AG09319 (cell line): ENCODE results near the gene PRSS48.

Source experiments
- DNase-seq: peaks from one replicate; pipeline ENCODE4 v3.0.0-alpha.2; 2010; ENCODE audit warnings: low read depth; ENCODE audit errors: extremely low read depth
- CTCF ChIP-seq: IDR thresholded peaks from 2 replicates; pipeline ENCODE4 v1.5.1; 2011; ENCODE audit warnings: low read depth, mild to moderate bottlenecking, inconsistent platforms, low read length, moderate library complexity

The PRSS48 gene

GRCh38 chr4:151304755-151305154, 27.8 kb downstream of the PRSS48 start:
- no peak for TF ChIP-seq CTCF

GRCh38 chr4:151310124-151310728, 33.3 kb downstream of the PRSS48 start:
- no peak for TF ChIP-seq CTCF
- DNase-seq: no peak

More at GRCh38 chr4:151304755-151305154, 27.8 kb downstream of the PRSS48 start:
- DNase-seq: no peak

GRCh38 chr4:151313306-151314009, 36.5 kb downstream of the PRSS48 start:
- no peak for DNase-seq
- TF ChIP-seq CTCF: no peak

GRCh38 chr4:151314010-151314355, 37.0 kb downstream of the PRSS48 start:
- no peak for TF ChIP-seq CTCF
- no peak for DNase-seq

- no peak for DNase-seq
- no peak for TF ChIP-seq CTCF
Measured at GRCh38 chr4:151314479-151314878, 37.5 kb downstream of the PRSS48 start.

- TF ChIP-seq CTCF: no peak
- DNase-seq: no peak
Measured at GRCh38 chr4:151315212-151315886, 38.4 kb downstream of the PRSS48 start.

- DNase-seq: no peak
Measured at GRCh38 chr4:151316645-151317044, 39.7 kb downstream of the PRSS48 start.

More at GRCh38 chr4:151316645-151317044, 39.7 kb downstream of the PRSS48 start:
- TF ChIP-seq CTCF: no peak
